ENCODE measurements around the gene GALM. TPM values are rescaled to one million over a fixed set of nuclear protein-coding genes. Genes with fewer than 3 reads are reported as not detected.

Gene GALM
- total and polyA plus RNA-seq, 2 of the 13 experiments (the other 11 are each of a cell fraction or from before 2014, with no cell fraction given) = 65.5 to 90.0 TPM

DNA sequence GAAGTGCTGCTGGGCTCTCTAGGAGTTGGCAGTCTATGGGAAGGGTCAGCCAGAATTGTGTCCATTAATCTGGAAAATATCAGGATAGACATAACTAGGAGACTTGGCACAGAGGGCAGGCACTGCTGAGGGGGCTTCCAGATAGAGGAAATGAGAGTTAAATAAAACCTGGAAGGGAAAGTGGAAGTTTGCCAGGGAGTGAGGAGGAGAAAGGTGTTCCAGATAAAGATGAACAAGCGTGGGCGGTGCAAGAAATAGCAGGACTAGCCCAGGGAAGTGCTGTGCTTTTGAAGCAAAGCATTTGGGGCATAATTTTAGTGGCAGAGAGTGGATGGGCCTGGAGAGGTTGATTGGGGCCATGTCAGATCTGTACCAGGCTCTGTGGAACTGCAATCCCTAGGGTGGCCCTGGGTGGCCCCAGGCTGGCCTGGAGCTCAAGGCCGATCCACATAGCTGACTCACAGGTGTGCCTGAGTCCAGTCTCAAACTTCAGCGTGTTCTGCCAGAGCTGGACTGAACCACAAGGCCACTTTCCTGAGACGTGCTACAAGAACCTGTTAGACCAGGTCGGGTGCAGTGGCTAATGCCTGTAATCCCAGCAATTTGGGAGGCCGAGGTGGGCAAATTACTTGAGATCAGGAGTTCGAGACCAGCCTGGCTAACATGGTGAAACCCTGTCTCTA is 26.9 kb downstream of the GALM start (continued):
- 0 out of 2 replicates have a peak, but pooled peaks have one; percentile 52 for TF ChIP-seq ZNF264 (CRISPR knock-in tag; IDR thresholded peaks at IDR 0.05)
- TF ChIP-seq AHR (CRISPR knock-in tag; IDR thresholded peaks at IDR 0.05) = 0 out of 2 replicates have a peak, but pooled peaks have one; percentile 49

DNA sequence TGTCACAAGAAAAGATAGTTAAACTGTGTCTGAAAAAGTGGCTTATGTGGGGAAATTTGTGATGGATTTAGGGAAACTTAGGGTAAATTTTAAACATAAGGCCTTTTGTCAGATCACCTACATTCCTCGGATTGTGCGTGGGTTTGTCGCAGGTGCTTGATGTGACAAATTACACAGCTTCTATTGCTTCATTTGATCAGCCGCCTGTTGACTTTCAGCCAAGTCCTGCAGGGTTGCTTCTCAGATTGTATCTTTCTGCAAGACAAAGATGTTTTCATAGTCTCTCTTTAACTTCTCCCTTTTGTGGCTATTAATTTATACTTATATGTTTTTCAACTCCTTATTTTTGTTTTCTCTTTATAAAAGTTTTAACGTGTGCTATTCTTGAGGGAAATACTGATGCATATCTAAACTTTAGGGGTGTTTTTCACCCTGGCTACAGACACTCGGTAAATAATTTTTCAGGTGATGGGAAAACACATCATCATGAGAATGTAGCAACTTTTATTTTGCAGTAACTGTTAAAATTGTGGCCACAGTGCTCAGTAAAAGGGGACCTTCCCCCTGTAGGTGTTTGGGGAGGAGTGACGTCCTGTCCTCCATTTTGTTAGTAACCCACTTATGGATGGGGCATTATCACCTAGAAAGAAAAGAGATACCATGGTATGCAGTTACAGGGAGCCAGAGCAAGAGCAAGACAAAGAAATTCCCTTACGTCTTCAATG is 31.4 kb downstream of the GALM start:
- over 99% methylated on average over 8 of the region's 8 CpGs for WGBS (ENCODE audit: low lambda C conversion rate)
- in situ Hi-C loops (cut with HindIII; ENCODE audit: extremely low pct_ligation_motif_present, low pct_unique_long_range_greater_than_20kb) = no loop called here
- H2AFZ ChIP-seq (ENCODE audit: low read length) = no peak overlapping the region
- FAIRE-seq (no peak), DNase-seq (ENCODE audit: low spot score) (no peak), ATAC-seq (no peak)
- H3K9ac ChIP-seq (ENCODE audit: insufficient read depth, low read depth, low read length) = no peak overlapping the region
- BruUV-seq (replicated peaks) = no TSS peak
- H3K79me2 ChIP-seq (ENCODE audit: insufficient read depth, low read length) = peaks cover 16% of the 10 kb centered on the region
- no peak overlapping the region for H3K4me2 ChIP-seq (ENCODE audit: low read depth, low read length)
- no peaks in the 10 kb centered on the region for H3K27me3 ChIP-seq (ENCODE audit: control insufficient read depth in 1 of 2, insufficient read depth in 2 of 2, low read length in 2 of 2)
- H3K4me1 ChIP-seq (ENCODE audit: insufficient read depth, low read length) = peaks cover 28% of the 10 kb centered on the region
- H3K27ac ChIP-seq (ENCODE audit: extremely low read length, insufficient read depth, low read length) = no peak overlapping the region
- POLR2A ChIA-PET = no interaction called here
- H4K20me1 ChIP-seq (ENCODE audit: insufficient read depth, low read length) = no peaks in the 10 kb centered on the region
- H3K9me3 ChIP-seq (ENCODE audit: low read length) = no peaks in the 10 kb centered on the region
- CTCF ChIA-PET (ENCODE audit: low intra/inter-chr PET ratio, low total read pairs) = no interaction called here
- H3K4me3 ChIP-seq (replicated peaks in 1 of 3; ENCODE audit: insufficient read depth in 1 of 3, low read depth in 2 of 3, low read length in 3 of 3) = no peak overlapping the region
- intact Hi-C loops (cut with micrococcal nuclease; ENCODE audit: unreplicated experiment) = no loop called here
- H3K36me3 ChIP-seq (replicated peaks in 1 of 2; ENCODE audit: control insufficient read depth in 1 of 2, insufficient read depth in 2 of 2, low read length in 2 of 2) = peaks cover 12 to 32% of the 10 kb centered on the region in 2 experiments
- TF ChIP-seq NBN (conservative IDR thresholded peaks at IDR 0.05) (no peak), ETV6 (CRISPR knock-in tag; conservative IDR thresholded peaks at IDR 0.05) (no peak), ZSCAN29 (CRISPR knock-in tag; conservative IDR thresholded peaks at IDR 0.05) (no peak), SRSF4 (IDR thresholded peaks at IDR 0.05; ENCODE audit: low read depth, low read length, poor library complexity, severe bottlenecking) (no peak), AKAP8 (CRISPR knock-in tag; IDR thresholded peaks at IDR 0.05) (no peak), ZNF337 (CRISPR knock-in tag; IDR thresholded peaks at IDR 0.05; ENCODE audit: borderline replicate concordance, low read depth) (no peak), FOXJ3 (CRISPR knock-in tag; IDR thresholded peaks at IDR 0.05; ENCODE audit: borderline replicate concordance) (no peak), ZNF749 (CRISPR knock-in tag; IDR thresholded peaks at IDR 0.05; ENCODE audit: borderline replicate concordance) (no peak), ARNTL (CRISPR knock-in tag; IDR thresholded peaks at IDR 0.05) (no peak), ZNF577 (CRISPR knock-in tag; IDR thresholded peaks at IDR 0.05; ENCODE audit: borderline replicate concordance, low read depth) (no peak), ZNF292 (CRISPR knock-in tag; IDR thresholded peaks at IDR 0.05; ENCODE audit: borderline replicate concordance, low read depth) (no peak), ARNT (IDR thresholded peaks at IDR 0.05) (no peak)
- TF ChIP-seq, protein P1, sequence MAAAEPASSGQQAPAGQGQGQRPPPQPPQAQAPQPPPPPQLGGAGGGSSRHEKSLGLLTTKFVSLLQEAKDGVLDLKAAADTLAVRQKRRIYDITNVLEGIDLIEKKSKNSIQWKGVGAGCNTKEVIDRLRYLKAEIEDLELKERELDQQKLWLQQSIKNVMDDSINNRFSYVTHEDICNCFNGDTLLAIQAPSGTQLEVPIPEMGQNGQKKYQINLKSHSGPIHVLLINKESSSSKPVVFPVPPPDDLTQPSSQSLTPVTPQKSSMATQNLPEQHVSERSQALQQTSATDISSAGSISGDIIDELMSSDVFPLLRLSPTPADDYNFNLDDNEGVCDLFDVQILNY (CRISPR knock-in tag; conservative IDR thresholded peaks at IDR 0.05) = no peak
- TF ChIP-seq, protein P2, sequence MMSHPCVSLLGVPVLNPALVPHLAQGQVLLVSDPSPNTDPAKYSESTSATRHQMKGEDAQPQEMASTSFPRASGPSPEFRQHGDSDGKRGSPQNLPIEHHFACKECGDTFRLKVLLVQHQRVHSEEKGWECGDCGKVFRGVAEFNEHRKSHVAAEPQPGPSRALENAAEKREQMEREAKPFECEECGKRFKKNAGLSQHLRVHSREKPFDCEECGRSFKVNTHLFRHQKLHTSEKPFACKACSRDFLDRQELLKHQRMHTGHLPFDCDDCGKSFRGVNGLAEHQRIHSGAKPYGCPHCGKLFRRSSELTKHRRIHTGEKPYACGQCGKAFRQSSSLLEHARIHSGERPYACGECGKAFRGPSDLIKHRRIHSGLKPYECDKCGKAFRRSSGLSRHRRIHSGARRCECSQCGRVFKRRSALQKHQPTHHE (CRISPR knock-in tag; IDR thresholded peaks at IDR 0.05; ENCODE audit: borderline replicate concordance) = no peak
- TF ChIP-seq, protein P3, sequence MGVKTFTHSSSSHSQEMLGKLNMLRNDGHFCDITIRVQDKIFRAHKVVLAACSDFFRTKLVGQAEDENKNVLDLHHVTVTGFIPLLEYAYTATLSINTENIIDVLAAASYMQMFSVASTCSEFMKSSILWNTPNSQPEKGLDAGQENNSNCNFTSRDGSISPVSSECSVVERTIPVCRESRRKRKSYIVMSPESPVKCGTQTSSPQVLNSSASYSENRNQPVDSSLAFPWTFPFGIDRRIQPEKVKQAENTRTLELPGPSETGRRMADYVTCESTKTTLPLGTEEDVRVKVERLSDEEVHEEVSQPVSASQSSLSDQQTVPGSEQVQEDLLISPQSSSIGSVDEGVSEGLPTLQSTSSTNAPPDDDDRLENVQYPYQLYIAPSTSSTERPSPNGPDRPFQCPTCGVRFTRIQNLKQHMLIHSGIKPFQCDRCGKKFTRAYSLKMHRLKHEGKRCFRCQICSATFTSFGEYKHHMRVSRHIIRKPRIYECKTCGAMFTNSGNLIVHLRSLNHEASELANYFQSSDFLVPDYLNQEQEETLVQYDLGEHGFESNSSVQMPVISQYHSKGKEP (CRISPR knock-in tag; IDR thresholded peaks at IDR 0.05) = no peak

Data from HepG2 (cell line).